HL-60/S4 treated with retinoic acid at 250 ng/mL for 4 days and 3 days (cell line): Measurements from ENCODE around the gene PCLO.
"Not testable (repeated sequence)": the region's sequence is repeated elsewhere in the genome, so short reads cannot be mapped to it uniquely, and the experiment has no call there.

Experiments
- in situ Hi-C: fragments of 300-500 bp; cut with MboI; formaldehyde crosslinking; loops from 2 replicates; pipeline ENCODE4 v1.7.0; 2022; ENCODE audit warnings: low sequenced_read_pairs

Gene PCLO

DNA sequence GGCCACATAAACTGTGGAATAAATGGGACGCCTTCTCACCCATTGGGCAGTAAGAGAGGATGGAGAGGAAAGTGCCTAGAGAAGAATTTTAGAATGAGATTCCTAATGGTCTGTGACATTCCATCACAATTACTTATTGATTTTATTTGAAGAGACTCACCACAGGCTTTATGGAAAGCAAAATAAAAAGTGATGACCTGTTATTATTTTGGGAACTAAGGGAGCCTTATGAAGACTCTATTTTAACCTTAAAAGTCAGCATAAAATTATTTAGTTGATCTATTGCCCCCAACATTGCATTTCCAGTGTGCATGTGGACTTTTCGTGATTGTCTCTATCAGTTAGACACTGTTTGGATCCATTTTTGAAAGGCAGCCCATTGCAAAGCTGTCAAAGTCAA, 107.5 kb downstream of the PCLO start:
- in situ Hi-C loops: no loop called here

DNA sequence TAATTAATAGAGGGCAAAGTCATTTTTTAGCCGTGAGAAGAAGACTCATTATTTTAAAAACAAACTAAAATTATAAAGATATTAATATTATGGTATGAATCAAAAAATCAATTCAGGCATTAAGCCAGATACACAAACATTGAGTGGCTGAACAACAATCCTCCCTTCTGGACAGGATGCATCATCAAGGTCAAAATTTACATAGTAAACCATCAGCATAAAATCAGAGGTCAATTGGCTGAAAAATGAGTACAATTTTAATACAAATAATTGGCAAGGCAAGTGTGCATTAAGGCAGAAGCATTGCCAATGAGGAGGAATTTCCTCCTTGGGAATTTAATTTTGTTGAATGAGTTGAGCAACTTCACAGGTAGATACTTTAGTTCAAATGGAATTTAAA, 108.2 kb downstream of the PCLO start:
- in situ Hi-C loops: no loop called here

DNA sequence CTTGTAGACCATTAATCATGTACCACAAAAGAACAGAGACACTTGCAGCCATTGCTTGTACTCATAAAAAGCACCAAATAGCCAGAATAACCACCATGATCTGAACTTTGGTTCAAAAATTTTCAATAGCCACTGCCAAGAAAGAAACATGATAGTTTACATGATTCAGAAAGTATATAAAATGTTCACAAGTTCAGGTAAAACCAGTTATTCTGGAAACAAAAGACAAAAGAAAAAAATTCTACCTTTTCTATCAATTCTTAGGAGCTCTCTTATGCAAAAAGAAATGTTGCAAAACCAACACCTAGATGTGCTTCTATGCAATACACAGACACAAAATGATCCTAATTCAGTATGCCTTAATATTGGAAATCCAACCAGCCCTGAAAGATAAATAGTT, 108.7 kb downstream of the PCLO start:
- in situ Hi-C loops: no loop called here

DNA sequence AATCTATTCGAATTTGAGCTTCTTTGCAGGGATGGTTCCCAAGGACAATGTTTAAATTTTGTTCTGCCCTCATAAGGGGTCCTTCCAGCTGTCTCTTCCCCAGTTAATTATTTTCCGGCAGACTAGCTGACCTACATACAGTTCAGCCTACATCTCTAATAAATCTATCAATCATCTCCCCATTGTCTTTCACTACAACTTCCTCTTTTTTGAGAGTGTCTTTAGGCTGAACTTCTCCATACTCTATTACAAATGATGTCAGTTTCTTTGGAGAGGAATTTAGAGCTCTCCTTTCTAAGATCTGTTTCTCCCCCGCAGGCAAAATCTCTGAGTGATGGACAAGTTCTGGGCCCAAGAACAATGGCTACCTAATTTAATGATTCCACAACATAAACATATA, 122.2 kb downstream of the PCLO start:
- in situ Hi-C loops: no loop called here

DNA sequence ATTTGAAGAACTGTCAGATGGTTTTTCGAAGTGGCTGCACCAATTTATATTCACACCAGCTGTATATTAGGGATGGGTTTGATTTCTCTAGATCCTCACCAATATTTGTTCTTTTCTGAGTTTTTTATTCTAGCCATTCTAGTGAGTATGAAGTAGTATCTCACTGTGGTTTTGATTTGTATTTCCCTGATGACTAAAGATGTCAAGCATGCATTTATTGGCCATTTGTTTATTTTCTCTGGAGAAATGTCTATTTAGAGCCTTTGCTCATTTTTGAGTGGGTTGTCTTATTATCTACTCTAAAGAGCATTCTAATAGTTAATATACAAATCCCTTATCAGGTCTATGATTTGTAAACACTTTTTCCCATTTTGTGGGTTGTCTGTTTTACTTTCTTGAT, 123.9 kb downstream of the PCLO start:
- in situ Hi-C loops: no loop called here

DNA sequence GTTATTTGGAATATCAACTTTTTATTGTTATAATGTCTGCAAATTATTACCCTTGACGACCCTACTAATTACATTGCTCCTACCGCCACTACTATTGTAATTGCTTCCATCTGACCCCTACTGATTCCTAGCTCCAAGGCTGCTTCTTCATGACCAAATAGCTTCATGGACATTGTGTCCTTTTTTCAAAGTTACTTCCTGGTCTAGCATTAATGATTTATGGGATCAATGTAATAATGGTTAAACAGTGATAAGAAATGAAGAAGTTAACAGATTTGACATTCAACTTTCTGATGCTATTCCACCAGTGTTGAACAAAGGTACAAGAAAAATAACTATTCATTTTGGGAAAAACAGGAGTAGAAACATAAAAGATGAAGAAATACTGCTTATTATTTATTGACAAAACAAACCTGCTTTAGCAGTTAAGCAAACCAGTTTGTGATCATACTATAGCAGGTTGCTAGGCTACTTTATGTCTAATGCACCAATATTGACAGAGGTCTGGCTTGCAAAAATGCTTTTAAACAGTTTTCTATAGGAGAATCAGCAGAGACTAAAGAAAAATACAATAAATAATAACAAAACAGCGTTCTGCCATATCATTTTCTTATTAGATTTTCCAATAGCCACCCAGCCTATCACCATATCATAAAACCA, 125.8 kb downstream of the PCLO start:
- in situ Hi-C loops: no loop called here

DNA sequence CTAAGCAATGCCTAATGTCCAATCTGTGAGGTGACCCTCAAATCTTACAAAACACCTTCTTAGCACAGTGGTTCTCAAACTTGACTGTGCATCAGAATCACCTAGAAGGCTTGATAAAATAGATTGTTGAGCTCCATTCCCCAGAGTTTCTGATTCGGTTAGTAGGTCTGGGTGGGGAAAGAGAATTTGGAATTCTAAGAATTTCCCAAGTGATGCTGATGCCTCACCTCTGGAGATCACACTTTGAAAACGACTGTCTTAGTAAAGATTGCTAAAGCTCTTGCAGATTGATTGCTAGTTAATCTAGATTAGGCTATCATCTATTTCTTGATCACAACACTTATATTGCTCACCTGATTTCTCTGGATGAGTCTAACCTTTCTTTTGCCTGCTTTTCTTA, 126.6 kb downstream of the PCLO start:
- in situ Hi-C loops: no loop called here

DNA sequence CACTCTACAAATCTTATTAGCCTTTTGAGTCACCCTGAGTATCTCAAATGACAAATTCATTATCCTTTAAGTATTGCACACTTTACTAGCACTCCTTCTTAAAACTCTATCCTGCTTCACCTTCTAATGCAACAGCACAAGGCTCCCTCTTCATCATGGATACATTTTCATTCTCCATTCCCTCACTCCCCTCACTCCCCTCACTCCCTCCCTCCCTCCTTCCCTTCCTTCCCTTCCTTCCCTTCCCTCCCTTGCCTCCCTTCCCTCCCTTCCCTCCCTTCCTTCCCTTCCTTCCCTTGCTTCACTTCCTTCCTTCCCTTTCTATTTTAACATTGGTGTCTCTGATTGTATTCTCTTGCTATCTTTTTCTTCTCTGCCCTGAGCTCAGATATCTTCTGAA, 130.5 kb downstream of the PCLO start:
- in situ Hi-C loops: no loop called here

DNA sequence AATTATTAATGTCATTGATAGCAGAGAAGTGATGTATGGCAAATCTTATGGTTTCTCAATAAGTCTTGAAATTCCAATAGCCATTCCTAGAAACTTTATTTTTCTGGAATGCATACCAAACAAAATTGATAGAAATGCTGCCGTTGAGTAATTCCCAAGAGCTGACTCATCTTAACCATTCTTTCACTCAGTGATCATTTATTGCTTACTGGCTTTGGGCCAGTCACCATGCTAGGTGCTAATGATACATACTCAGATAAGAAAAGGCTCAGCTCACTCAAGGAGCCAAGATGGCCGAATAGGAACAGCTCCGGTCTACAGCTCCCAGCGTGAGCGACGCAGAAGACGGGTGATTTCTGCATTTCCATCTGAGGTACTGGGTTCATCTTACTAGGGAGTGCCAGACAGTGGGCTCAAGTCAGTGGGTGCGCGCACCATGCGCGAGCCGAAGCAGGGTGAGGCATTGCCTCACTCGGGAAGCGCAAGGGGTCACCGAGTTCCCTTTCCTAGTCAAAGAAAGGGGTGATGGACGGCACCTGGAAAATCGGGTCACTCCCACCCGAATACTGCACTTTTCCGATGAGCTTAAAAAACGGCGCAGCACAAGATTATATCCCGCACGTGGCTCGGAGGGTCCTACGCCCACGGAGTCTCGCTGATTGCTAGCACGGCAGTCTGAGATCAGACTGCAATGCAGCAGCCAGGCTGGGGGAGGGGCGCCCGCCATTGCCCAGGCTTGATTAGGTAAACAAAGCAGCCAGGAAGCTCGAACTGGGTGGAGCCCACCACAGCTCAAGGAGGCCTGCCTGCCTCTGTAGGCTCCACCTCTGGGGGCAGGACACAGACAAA, 138.6 kb downstream of the PCLO start:
- in situ Hi-C loops: not testable (repeated sequence)

DNA sequence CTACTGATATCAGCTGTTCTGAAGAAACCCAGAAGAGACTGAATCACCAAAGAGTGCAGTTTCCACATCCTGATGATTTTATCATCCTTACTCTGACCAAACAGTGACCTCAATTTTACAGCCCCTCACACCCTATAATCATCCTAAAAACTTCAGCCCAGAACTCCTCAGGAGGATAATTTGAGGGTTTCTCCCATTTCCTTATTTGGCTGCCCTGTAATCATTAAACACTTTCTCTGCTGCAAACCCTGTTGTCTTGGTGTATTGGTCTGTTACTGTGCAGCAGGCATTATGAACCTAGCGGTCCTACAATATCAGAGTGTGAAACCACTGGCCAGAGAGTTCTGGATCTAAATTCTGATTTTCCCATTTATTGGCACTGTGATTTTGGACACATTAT, 141.7 kb downstream of the PCLO start:
- in situ Hi-C loops: no loop called here

DNA sequence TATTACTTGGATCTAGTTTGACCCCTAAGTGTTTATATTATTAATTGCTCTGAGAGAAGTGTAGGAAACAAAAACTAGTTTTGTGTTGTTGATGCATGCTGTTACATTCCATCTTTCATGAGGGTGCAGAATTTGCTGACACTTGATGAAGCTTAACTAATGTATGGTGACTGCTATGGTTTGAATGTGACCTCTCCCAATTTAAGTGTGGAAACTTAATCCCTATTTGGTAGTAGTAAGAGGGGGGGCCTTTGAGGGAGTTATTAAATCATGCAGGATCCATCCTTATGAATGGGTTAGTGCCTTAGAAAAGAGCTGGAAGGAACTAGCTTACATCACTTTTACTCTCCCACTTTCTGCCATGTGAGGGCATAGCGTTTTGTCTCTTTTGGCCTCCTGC, 142.5 kb downstream of the PCLO start:
- in situ Hi-C loops: no loop called here

DNA sequence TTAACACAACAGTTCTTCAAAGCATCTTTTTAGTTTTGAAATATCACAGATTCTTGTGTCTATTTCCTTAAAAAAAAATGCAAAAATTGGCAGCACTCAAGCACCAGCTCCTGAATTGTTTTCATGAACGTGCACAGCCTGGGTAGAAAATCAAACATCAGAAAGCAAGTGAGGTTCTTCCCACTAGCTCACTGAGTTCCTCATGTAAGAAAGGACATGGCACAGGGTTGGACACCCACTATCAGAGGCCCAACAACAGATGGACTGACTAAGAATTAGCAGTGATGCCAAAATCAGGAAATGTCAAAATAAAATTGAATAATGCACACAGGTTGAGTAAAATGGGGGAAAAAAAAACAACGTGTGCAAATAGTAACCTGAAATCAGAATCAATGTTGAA, 146.8 kb downstream of the PCLO start:
- in situ Hi-C loops: no loop called here

DNA sequence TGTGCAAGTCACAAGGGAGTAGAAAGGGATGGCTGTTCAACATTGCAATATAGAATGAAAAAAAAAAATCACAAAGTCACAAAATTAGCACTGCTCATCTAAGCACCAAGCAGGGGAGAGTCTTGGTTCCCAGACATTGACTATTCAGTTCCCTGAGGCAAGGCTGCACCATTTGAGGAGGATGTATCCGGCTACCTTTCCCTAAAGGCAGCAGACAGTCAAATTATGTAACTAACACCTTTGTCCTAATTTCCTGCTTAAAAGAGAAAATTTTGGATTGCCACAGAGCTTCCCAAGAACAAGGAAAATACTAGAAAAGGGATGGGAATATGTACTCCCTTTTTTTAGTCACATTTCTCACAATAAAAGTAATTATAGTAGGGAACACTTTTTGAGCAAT, 148.1 kb downstream of the PCLO start:
- in situ Hi-C loops: no loop called here

DNA sequence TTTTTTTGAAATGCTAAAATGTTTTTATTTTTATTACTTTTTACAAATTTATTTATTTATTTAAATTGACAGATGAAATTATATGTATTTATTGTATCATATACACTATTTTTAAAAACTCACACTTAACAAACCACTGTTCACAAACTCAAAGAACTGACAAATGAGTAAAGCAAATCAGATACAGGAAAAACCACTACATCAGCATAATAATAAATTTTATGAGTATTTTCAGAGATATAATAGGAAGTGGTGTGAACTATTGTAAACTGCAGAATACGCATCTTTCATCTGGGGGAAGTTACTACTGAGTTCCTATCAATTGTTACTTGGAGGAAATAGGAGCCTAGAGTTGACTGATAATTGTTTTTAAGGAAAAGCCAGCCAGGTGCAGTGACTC, 150.7 kb downstream of the PCLO start:
- in situ Hi-C loops: no loop called here

DNA sequence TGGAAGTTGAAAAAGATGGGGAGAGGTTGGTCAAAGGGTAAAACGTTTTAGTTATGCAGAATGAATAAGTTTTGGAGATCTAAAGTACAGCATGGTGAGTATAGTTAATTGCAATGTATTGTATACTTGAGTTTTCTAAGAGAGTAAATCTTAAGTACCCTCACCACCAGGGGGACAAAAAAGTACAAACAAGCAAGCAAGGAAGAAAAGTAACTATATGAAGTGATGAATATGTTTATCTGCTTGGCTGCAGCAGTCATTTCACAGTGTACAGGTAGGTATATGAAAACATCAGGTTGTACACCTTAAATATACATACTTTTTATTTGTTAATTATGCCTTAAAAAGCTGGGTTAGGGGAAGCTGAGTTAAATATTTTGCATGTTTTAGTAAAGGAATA, 157.3 kb downstream of the PCLO start:
- in situ Hi-C loops: no loop called here

DNA sequence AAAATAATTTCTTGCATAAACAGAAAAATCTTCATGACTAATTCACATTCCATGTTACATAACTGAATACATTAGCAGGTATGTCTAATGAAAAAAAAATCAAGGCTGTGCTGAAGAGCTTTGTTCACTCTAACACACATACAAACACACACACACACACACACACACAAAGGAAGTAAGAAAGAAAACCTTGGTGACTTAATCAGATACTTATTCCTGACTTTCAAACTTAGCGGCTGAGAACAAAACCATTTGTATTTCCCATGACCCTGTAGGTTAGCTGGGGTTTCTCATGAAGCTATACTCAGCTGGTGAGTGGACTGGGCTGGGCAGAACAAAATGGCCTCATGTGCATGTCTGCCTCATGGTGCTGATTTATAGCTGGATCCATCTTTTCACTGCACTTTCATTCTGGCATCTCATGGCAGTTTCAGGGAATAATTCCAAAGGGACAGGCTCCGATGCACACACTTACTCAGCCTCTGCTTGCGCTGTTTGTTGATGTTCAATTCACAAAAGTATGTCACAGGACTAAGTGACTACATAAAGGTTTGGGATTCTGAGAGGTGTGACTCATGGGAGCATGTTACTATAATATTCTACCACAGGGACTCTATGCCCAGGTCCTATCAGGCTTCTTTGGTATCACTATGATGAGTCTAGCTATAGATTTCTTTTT, 161.2 kb downstream of the PCLO start:
- in situ Hi-C loops: no loop called here

DNA sequence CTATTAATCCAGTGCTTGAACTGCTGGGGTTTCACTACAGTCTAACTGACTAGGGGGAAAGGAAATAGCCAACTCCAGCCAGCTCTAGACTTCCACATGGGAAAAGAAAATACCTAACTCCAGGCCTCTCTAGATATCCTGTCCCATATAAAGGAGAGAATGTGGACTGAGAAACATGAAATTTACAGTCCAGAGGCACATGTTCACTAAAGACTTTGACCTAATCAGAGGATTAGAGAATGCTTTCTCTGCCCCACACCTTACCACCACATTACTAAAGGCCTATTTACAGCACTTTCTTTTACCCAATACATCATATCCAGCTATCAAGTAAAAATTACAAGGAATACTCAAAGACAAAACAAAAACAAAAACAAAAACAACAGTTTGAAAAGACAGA, 164.2 kb downstream of the PCLO start:
- in situ Hi-C loops: no loop called here

DNA sequence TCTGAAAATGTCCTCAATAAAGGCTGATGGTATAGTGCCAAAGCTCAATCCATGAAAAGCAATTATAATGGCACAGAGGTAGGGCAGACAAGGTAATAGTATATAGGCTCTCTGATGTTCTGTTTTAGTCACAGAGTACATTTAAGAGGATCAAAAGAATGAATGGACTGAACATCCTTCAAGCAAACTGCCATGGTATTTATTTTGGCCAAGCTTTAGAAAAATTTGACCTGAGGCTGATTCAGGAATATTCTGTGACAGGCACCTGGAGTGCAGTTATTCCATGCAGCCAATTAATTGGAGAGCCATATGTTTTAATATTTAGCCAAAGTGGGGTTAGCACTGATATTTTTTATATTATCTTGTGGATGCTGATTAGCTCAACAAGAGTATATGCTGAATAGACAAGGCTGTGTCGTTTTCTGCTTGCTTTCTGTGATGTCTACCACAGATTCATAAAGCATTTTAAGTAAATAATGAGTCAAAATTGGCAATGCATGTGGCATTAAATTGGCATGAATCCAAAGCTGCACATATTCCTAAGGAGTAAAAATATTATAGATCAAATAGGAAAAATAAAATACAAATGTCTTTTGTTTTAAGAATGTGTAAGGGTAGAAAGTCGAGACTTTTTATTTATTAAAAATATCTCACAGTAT, 177.4 kb downstream of the PCLO start:
- in situ Hi-C loops: no loop called here

DNA sequence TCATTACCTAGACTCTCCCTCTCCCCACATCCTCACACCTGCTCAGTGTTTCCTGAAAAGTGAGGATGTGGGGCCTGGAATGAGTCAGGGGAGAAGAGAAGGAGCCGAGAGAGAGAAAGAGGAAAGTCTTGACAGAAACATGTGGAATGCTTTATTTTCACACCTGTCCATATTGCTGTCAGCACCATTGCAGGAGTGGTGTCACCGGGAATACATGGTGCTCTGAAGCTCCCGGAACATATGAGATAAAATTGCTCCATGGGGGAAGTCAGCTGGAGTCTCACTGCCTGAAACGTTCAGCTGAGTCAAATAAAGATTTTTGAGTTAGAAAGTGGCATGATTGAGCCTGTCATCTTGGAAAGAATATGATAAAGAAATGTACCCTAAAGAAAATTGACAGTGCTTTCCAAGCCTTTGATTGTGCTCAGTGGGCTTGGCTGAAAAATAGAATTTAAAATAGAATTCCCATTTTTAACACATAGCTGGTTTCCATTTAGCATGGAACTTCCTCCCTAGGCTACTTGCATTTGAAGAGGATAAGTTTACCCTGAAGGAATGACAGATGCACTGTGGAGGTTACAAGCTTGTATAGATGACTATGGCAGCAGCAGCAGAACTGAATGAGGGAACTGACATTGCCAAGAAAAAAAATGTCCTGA, 182.4 kb downstream of the PCLO start:
- in situ Hi-C loops: no loop called here

DNA sequence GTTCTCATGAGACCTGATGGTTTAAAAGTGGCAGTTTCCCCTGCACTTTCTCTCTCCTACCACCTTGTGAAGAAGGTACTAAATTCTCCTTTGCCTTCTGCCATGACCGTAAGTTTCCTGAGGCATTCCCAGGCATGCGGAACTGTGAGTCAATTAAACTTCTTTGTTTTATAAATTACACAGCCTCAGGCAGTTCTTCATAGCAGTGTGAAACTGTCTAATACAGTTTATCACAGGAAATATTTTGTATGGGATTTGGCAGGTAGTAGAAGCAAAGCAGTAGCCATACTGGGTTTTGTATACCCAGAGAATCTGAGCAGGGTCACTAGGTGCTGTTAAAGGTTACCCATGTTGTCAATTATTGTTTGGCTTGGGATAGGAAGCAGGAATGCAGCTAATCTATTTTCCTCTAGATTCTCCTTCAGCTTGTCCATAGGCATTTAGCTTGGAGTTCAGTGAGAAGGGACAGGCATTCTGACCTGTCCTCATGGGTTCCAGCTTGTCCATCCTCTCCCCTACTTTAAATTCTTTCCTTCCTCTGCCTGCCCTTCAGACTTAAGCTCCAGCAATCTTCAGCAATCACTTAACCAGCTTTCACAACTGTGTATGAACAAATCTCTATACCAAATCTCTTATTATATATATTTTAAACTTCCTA, 186.7 kb downstream of the PCLO start:
- in situ Hi-C loops: no loop called here

DNA sequence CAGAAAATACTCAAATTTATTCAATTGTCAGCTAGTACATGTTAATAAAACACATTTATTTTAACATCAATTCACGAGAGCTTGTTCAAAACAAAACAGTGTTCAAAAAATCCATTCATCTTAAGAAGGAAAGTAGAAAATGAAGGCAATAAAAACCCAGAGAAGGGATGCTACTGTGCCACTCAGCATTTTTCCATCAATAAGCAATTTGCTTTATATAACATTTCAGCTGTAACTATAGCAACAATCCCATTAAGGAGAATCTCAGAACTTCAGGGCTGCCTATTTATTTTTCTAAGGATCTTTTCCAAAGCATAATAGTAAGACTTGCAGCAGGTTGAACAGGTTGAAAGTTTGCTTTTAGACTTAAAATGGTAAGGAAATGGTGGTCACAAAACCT, 190.5 kb downstream of the PCLO start:
- in situ Hi-C loops: no loop called here
